Measurements from ENCODE around the gene FBXO31.

- TF ChIP-seq BRF2 (IDR thresholded peaks at IDR 0.05; ENCODE audit: borderline replicate concordance, insufficient read depth, insufficient read length) (no peak), L3MBTL2 (IDR thresholded peaks at IDR 0.05) (no peak), PHF20 (IDR thresholded peaks at IDR 0.05; ENCODE audit: partially characterized antibody) (no peak), SP1 (CRISPR knock-in tag; IDR thresholded peaks at IDR 0.05) (no peak), HDAC3 (IDR thresholded peaks at IDR 0.05; ENCODE audit: borderline replicate concordance, partially characterized antibody) (no peak), PBX2 (CRISPR knock-in tag; IDR thresholded peaks at IDR 0.05; ENCODE audit: low read depth) (no peak), PBX2 (tag; conservative IDR thresholded peaks at IDR 0.05; ENCODE audit: low read depth) (no peak), CTCF (IDR thresholded peaks at IDR 0.05 in 2 of 3, conservative IDR thresholded peaks at IDR 0.05 in 1 of 3; ENCODE audit: insufficient read depth in 2 of 3, low read depth in 1 of 3, low read length in 3 of 3) (no peak), TAF7 (tag; IDR thresholded peaks at IDR 0.05) (no peak), ZFX (CRISPR knock-in tag; IDR thresholded peaks at IDR 0.05) (no peak), ZFP36 (IDR thresholded peaks at IDR 0.05; ENCODE audit: low read depth, low read length, partially characterized antibody) (no peak), POLR2A (conservative IDR thresholded peaks at IDR 0.05) (no peak), ZNF717 (CRISPR knock-in tag; IDR thresholded peaks at IDR 0.05) (no peak), ELF1 (tag; IDR thresholded peaks at IDR 0.05) (no peak)
Observed at GRCh38 chr16:87322360-87322759, 61.2 kb downstream of the FBXO31 start.

Data from K562 (cell line).